Measurements from ENCODE around the gene ABI2.

DNA sequence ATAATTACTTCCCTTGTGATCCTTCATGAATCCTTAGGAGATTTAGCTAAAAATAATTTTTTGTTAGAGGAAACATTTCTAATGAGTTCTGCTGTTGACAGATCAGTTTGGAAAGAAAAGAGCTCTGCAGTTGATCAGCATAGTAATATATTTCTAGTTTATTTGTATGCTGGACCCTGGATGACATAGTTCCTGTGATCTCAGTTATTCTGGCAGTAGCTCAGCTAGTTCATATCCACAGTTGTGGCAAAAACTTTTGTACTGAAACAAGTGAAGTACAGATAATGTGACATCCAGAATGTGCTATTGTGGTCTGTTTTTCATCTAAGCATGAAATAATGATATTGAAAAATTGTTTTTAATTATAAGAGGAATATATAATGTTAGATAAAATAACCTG, 33.7 kb downstream of the ABI2 start:
- TF ChIP-seq, protein P1, sequence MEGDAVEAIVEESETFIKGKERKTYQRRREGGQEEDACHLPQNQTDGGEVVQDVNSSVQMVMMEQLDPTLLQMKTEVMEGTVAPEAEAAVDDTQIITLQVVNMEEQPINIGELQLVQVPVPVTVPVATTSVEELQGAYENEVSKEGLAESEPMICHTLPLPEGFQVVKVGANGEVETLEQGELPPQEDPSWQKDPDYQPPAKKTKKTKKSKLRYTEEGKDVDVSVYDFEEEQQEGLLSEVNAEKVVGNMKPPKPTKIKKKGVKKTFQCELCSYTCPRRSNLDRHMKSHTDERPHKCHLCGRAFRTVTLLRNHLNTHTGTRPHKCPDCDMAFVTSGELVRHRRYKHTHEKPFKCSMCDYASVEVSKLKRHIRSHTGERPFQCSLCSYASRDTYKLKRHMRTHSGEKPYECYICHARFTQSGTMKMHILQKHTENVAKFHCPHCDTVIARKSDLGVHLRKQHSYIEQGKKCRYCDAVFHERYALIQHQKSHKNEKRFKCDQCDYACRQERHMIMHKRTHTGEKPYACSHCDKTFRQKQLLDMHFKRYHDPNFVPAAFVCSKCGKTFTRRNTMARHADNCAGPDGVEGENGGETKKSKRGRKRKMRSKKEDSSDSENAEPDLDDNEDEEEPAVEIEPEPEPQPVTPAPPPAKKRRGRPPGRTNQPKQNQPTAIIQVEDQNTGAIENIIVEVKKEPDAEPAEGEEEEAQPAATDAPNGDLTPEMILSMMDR (IDR thresholded peaks at IDR 0.05), result no peak
- no peak for TF ChIP-seq POLR2A (IDR thresholded peaks at IDR 0.05)
